Astrocyte of the spinal cord (primary cell): ENCODE measurements around the gene GALNT13.

Source experiments
- DNase-seq: peaks from one replicate; pipeline ENCODE4 v3.0.0; 2011; ENCODE audit warnings: low read depth, low spot score
- H3K4me3 ChIP-seq: 2 replicates; pipeline ENCODE4 v1.5.1; 2011; ENCODE audit warnings: low read depth, mild to moderate bottlenecking, low read length, moderate library complexity
- CTCF ChIP-seq: IDR thresholded peaks from 2 replicates; pipeline ENCODE4 v1.5.1; 2012; ENCODE audit warnings: low read depth, mild to moderate bottlenecking, low read length, inconsistent platforms
- in situ Hi-C: cut with HindIII; loops from 2 replicates; pipeline ENCODE4 v1.10.0; 2017; ENCODE audit warnings: low sequenced_read_pairs

GALNT13 gene

GRCh38 chr2:154067124-154067523 lies 195.4 kb downstream of the GALNT13 start:
- no peak for TF ChIP-seq CTCF
- DNase-seq: no peak
- H3K4me3 ChIP-seq: no peak overlapping the region
- in situ Hi-C loops: no loop called here

- DNase-seq: no peak
- in situ Hi-C loops: no loop called here
- TF ChIP-seq CTCF: no peak
- no peak overlapping the region for H3K4me3 ChIP-seq
Measured at GRCh38 chr2:154078926-154079325, 207.2 kb downstream of the GALNT13 start.

- no peak for TF ChIP-seq CTCF
- no peak for DNase-seq
- H3K4me3 ChIP-seq: no peak overlapping the region
- in situ Hi-C loops: no loop called here
Measured at GRCh38 chr2:154092571-154092970, 220.8 kb downstream of the GALNT13 start.

GRCh38 chr2:154093856-154094255 lies 222.1 kb downstream of the GALNT13 start:
- in situ Hi-C loops: no loop called here
- no peak for DNase-seq
- no peak for TF ChIP-seq CTCF
- no peak overlapping the region for H3K4me3 ChIP-seq

- no peak for DNase-seq
- in situ Hi-C loops: no loop called here
- H3K4me3 ChIP-seq: no peak overlapping the region
- no peak for TF ChIP-seq CTCF
Measured at GRCh38 chr2:154097833-154098398, 226.2 kb downstream of the GALNT13 start.

GRCh38 chr2:154120706-154121105 lies 249.0 kb downstream of the GALNT13 start:
- TF ChIP-seq CTCF: no peak
- no peak overlapping the region for H3K4me3 ChIP-seq
- in situ Hi-C loops: no loop called here
- DNase-seq: no peak

GRCh38 chr2:154125891-154126290 lies 254.2 kb downstream of the GALNT13 start:
- no peak for DNase-seq
- in situ Hi-C loops: no loop called here
- TF ChIP-seq CTCF: no peak
- H3K4me3 ChIP-seq: no peak overlapping the region
